Activated CD4-positive, alpha-beta T cell treated with anti-CD3 and anti-CD28 coated beads, Interleukin-2, Interleukin-6, amounts not matched to agents 100 ng/mL and 50 ng/mL, durations not matched to agents 16 hours and 8 hours (primary cell): ENCODE data around the gene NDUFB5.
"Not testable (repeated sequence)": the region's sequence is repeated elsewhere in the genome, so short reads cannot be mapped to it uniquely, and the experiment has no call there.

Experiments used
- DNase-seq: peaks from one replicate; pipeline ENCODE4 v3.0.0-alpha.2; 2020

NDUFB5 gene

DNA sequence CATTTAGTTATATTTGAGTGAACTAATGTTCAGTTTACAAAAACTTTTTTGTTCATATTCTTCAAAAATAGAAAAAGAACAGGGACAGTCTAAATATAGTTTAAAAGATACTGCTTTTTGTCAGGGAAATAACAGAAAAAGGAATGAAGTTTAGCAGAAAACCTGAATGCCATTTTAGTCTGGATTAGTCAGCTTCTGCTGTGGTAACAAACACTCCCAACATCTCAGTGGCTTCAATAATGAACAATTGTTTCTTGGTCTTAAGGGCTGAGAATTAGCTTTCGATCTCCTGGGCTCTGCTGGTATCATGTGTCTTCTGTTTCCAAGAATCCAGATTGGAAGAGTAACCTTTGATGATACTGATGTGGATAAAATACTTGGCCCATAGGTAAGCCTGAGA is 35.9 kb downstream of the NDUFB5 start:
- no peak for DNase-seq

DNA sequence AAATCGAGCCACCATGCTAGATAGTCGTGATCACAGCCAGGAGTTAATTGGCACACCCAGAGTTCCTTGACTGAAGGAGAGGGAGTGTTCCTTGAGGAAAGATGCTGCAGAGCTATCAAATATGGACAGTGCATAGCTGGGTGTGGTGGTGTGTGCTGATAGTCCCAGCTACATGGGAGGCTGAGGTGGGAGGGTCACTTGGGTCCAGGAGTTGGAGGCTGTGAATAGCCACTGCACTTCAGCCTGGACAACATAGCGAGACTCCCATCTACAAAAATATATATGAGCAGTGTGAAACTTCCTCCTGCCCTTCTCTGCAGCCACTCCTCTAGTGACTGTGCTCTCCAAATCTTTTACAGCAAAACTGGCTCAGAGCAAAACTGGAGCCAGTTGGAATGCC is 38.3 kb downstream of the NDUFB5 start:
- no peak for DNase-seq

DNA sequence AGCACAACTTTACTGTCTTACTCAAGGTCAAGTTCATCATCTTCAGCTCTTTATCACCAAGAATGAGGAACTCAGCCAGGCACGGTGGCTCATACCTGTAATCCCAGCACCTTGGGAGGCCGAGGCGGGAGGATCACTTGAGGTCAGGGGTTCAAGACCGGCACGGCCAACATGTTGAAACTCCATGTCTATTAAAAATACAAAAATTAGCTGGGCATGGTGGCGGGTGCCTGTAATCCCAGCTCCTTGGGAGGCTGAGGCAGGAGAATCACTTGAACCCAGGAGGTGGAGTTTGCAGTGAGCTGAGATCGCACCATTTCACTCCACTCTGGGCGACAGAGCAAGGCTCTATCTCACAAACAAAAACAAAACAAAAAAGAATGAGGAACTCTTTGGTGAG is 39.2 kb downstream of the NDUFB5 start:
- not testable (repeated sequence) for DNase-seq

DNA sequence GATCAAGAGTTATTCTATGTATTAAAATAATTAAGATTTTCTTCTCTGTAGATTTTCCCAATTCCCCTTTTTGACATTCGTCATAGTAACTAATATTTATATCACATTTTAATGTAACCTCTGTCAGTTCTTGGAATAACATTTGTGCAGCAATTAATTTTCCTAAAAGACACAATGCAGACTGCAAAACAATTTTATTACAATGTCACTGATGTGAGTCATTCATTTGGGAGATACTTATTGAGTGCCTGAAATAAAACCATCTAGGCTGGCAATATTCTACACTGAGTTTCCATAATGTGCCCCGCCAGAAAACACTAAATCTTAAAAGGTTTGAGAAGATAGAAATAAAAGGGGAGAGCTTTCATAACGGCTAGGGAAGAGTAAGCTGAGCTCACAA is 41.6 kb downstream of the NDUFB5 start:
- DNase-seq, result no peak

DNA sequence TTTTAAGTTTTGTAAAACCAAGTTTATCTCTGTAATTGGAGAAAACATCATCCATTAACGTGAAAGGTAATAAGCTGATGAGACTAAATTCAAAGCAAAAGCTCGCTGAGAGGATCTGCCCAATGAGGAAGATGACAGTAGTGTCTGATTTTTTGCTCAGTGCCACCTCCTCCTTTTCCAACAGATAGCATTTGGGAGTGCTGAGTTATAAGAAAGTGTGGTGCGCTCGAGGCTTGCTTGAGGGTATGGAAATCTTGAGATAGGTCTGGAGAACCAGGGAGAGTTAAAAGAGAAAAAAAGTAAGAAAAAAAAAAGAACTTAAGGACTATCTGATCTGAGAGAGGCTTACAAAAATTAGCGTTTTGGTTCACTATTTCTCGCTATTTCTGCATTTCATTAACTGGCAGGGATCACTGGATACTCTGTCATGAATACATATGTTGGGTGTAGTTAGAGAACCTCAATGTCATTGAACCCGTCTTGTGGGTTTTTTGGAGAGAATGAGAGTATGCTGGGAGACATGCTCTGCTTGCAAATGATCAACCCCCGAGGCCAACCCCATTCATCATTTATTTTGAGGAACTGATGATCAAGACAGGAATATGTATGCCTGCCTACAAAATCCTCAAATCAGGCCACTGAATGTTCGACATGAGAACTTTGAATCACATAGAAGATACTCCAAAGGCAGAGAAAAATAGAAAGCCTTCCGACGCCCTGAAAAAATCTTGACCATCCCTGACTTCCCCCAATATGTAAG is 47.3 kb downstream of the NDUFB5 start:
- DNase-seq, result no peak

DNA sequence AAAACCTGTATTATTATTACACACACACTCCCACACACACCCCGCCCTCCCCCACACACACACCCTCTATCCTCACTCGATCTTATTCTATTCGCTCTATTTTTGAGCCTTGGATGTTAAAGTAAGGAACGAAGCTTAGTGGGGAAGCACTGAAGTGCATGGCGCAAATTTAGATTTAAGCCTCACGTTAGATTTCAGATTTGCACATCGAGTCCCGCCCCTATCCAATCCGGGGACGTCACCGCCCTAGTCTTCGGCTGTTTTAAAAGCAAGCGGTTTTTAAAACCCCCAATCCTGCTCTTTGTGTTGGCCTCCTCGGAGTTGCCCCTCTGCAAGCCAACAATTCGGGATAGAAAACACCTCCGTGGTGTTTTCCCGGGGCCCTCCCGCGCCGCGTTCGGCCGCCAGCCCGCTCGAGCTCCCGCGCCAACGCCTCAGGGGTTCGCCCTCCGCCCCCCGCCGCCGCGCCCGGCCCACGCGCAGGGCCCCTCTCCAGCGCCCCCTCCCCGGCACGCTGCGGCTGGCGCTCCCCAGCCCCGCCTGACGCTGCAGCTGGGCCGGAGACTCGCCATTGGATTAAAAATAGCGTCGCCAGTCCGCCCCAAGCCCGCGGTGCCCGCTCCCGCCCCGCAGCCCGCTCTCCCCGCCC is 48.0 kb downstream of the NDUFB5 start, which contains the start of gene USP13:
Gene USP13 (plus strand): TSS at position 594 of the 649 bp plus-strand sequence. CDS start 186 bp downstream, outside the sequence.
- DNase-seq, result peak; percentile 71

DNA sequence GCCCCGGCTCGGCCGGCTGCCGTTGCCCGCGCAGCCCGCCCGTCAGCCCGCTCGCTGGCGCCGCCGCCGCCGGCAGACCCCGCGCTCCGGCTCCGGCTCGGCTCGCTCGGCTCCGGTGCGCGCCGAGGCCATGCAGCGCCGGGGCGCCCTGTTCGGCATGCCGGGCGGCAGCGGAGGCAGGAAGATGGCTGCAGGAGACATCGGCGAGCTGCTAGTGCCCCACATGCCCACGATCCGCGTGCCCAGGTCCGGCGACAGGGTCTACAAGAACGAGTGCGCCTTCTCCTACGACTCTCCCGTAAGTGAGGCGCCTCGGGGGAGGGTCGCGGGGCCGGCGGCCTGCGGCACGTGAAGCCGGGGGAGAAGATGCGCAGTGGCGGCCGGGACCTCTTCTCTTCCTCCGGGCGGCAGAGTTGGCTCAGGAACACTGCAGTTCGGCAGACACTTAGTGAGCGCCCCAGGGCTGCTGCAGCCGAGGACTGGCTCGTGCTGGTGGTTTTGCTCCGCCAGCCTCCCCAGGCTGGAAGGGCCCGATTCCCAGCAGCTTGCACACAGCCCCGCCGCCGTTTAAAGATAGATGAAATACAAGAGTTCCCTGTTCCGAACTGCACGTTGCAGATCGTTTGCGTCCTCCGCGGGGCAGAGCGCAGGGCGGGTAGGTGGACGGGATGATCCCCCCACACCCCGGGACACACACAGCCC is 48.7 kb downstream of the NDUFB5 start:
- peak; percentile 71 for DNase-seq

DNA sequence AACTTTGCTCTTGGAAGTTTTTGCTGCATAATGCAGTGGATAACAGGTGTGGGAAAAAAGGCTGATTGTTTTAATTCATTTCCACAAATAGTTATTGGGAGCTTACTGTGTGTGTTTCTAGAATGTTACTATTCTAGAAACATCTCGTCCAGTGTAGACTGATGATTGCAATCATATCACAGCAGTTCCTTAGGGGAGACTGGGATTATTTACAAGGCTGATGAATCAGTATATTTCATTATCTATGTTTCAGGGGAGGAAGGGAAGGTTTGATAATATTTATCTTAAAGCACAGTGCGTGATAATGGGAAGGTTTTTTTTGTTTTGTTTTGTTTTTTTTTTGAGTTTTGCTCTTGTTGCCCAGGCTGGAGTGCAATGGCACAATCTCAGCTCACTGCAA is 50.6 kb downstream of the NDUFB5 start:
- no peak for DNase-seq

DNA sequence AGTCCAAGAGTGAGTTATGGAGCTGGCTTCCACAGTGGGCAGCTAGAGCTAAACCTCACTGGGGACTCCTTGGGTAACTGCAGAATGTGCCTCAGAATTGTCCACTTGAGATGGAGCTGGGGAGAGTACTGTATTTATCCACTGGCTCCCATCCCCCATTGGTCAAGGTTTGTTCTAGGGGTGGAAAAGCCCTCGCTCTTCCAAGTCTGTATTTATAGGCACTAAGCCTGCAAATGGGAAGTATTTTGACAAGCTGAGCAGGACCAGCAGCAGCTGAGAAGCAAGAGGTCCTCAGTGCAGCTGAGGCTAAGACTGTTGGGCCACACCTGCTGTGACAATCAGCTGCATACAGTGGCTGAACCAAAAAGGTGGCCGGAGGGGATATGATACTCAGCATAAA is 54.0 kb downstream of the NDUFB5 start:
- no peak for DNase-seq

DNA sequence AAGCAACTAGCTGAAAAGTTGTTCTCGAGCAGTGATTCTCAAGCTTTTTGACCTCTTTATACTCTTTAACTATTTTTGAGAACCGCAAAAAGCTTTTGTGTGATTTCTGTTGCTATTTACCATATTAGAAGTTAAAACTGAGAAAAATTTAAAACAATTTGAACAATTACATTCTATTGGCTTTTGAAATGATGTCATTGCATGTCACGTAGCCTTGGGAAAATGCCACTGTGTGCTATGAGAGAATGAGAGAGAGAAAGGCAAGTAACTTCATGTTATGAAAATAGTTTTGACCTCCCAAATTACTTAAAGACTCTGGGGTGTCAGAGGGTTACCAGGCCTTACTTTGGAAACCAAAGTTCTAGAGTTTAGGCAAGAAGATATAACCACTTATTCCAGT is 56.3 kb downstream of the NDUFB5 start:
- no peak for DNase-seq

DNA sequence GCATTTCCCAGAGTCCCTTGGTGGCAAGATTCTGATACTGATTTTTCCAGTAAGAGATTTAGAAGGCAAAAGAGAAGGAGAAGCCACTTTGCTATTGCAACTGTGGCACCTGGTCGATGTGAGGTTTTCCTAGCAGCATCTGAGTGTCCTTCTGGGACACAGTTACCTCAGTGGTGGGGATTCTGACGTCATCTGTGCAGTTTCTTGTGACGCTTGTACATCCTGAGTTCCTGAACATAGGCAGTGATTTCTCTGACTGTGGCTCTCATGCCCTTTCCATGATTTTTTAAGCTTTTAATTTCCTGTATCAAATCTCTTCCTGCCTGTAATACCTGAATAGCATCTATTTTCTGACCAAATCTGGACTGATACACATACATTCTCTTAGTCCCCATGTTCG is 57.2 kb downstream of the NDUFB5 start:
- no peak for DNase-seq

DNA sequence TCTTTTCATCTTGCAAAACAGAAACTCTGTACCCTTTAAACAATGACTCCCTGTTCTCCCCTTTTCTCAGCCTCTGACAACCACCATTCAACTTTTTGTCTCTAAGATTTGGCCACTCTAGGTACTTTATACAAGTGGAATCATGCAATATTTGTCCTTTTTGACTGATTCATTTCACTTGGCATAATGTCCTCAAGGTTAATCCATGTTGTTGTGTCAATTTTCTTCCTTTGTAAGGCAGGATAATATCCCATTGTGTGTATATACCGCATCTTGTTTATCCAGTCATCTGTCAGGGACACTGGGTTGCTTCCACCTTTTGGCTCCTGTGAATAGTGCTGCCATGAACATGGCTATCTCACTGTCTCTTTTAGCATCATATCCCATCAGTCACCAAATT is 58.5 kb downstream of the NDUFB5 start:
- no peak for DNase-seq

DNA sequence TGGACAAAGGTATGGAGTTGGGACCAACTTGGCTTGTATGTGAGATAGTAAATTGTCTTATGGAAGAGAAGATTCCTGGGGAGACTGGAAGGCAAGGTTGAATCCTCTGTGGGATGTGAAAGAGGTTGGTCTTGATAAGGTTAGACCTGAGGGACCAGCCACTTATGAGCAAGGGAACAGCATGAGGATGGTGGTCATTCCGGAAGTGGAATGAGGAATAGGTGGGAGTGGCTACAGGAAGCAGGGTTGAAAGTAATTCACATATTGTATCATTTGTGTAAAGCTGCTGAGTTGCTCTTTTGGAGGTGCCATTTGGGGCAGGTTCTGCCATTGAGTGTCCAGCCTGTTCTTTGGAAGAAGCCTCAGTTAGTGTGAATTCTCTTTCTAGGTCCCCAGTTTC is 61.4 kb downstream of the NDUFB5 start:
- DNase-seq, result no peak

DNA sequence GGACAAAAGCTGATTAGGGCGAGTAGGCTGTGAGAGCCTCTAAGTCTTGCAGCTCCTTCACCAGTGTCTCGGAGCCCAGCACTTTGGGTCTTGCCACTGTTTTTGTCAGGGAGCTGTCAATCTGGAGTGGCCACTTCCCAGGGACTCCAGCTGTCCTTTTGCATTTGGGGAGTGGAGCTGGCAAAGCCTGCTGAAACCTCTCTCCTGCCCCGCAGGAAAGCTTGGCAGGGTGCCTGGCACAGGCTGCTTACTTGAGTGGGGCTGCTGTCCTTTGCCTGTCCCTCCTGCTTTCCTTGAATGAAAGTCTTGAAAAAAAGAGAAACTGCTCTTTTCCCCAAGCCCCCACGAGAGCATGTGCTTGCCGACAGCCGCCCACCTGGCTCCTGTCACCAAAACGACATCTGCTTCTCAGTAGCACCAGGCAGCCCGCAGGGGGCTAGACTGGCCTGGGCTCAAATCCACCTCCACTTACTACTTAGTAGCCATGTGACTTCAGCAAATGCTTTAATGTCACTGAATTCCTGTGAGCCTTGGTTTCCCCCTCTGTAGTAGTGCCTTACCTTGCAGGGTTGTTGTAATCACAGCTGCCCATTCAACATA is 61.9 kb downstream of the NDUFB5 start:
- no peak for DNase-seq

DNA sequence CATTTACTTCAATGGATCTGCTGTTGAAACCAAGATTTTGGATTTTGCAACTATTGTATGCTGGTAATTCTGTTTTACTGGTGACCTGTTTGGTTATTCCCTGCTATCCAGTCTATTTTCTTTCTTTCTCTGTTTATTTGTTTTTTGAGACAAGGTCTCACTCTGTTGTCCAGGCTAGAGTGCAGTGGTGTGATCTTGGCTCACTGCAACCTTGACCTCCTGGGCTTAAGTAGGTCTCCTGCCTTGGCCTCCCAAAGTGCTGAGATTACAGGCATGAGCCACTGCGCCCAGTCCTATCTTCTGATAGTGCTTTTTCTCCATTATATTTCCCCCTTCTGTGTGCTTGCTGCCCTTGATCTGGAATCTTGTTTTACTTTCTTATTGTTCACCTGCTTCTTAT is 63.8 kb downstream of the NDUFB5 start:
- DNase-seq, result no peak

DNA sequence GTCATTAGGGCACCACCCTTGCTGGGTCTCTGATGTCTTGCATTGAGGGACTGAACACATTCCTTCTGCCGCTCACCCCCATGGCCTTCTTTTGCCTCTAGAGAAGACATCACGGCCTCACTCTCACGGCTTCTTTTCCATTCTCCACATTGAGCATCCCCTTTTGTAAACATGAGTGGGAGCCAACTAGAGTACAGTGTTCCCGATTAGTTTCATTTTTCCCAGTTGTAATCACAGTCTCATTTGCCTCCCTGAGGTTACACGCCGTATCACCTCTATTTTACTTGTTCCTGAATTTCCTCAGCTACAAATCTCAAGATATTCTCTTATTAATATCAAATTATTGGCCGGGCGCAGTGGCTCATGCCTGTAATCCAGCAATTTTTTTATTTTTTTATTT is 65.7 kb downstream of the NDUFB5 start:
- DNase-seq, result no peak

DNA sequence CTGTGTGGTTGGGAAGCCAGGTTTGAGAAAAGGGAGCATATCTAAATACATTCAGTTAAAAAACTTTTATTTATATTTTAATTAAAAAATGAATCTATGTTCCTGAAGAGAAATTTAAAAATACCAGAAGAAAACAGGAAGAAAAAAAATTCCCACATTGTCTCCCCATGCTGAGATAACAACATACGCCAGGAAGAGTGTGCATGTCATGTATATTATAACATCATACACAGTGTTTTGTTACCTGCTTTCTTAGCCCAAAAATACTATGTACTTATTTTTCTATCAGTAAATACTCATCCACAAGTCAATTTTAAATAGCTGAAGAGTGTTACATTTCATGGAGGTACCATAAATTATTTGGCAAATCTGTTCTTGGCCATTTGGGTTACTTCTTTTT is 66.7 kb downstream of the NDUFB5 start:
- no peak for DNase-seq

DNA sequence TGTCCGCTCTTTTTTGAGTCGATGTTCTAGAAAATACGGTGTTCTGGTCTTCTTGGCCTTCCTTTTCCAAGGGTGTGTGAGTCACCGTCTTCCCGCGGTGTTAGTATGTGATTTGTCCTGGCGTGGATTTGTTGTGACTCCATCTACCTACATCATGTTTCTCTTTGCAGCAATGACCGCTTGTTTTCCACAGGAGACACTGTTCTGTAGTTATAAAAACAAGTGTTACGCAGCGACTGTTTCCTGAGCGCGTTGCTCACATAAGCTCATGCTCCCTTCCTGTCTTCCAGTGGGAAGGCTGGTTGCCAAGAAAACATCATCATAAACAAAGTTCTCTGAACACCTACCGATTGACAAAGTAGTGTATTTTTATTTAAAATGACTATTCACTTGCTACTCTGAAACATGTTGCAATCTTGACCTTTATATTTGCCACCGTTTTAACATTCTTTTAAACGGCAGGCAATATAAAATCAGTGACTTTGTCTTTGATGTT is 67.2 kb downstream of the NDUFB5 start:
- no peak for DNase-seq

DNA sequence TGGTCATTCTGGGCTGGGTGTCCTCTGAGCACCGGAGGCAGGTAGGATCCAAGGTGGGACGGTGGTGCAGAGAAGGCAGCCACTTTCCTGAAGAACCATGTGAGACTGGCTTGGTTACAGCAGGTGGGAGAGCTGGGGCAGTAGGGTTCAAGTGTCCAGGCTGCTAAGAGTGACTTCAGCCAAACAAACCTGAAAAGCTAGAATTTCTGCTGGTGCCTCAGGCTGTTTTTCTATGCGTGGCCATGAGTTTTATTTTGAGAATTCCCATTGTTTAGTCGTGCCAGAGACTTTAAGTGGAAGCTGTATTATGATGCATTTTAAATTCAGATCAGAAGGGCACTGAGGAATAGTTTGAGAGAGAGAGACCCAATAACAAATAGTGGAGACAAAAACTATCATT is 68.3 kb downstream of the NDUFB5 start:
- DNase-seq, result no peak

DNA sequence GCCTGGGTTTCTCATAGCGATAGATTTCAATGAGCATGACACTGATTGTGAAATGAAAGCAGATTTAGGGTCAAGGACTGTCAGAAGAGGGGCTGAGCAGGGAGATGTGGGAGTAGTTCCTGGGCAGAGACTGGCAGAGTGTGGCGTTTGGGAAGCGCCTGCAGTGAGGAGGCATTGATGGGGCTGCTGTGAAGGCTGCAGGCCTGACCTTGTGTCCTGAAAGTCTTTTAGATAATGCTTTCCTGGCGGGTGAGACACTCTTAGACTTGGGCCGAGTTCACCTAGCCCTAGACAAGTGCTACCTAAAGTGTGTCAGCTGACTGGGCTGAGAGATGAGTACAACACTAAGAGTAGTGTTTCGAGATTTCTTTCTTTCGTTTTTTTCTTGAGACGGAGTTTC is 68.9 kb downstream of the NDUFB5 start:
- no peak for DNase-seq

DNA sequence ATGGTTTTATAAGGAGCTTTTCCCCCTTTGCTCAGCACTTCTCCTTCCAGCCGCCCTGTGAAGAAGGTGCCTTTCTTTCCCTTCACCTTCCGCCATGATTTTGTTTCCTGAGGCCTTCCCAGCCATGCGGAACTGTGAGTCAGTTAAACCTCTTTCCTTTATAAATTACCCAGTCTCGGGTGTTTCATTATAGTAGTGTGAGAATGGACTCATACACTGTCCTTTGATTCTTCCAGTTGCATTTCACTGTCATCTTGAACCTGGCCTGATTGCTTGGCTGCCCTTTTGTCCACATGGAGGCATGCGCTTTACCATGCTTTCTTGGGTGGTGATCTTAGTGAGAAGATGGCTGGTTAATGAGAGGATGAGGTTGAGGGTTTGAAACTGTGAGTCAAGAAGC is 71.5 kb downstream of the NDUFB5 start:
- no peak for DNase-seq
